Astrocyte of the cerebellum (primary cell): ENCODE results near the gene TRIM17.

Source experiments
- DNase-seq: peaks from one replicate; pipeline ENCODE4 v3.0.0-alpha.2; 2011; ENCODE audit warnings: low read depth
- H3K4me3 ChIP-seq: 2 replicates; pipeline ENCODE4 v1.5.1; 2011; ENCODE audit warnings: mild to moderate bottlenecking, low read depth, low read length, moderate library complexity
- CTCF ChIP-seq: IDR thresholded peaks from 2 replicates; pipeline ENCODE4 v1.5.1; 2012; ENCODE audit warnings: low read length, low read depth, moderate library complexity, mild to moderate bottlenecking; ENCODE audit errors: missing control alignments
- in situ Hi-C: cut with HindIII; loops from 2 replicates; pipeline ENCODE4 v1.10.0; 2017; ENCODE audit warnings: low sequenced_read_pairs

The TRIM17 gene

GRCh38 chr1:228367798-228368791, 48.6 kb downstream of the TRIM17 start:
- no peak overlapping the region for H3K4me3 ChIP-seq
- in situ Hi-C loops = no loop called here
- no peak for TF ChIP-seq CTCF
- no peak for DNase-seq

- in situ Hi-C loops = no loop called here
- no peak overlapping the region for H3K4me3 ChIP-seq
- TF ChIP-seq CTCF = no peak
- DNase-seq = no peak
These were observed 49.6 kb downstream of the TRIM17 start for GRCh38 chr1:228366866-228367741.

GRCh38 chr1:228366062-228366865, 50.4 kb downstream of the TRIM17 start:
- H3K4me3 ChIP-seq = no peak overlapping the region
- no peak for DNase-seq
- in situ Hi-C loops = no loop called here
- TF ChIP-seq CTCF = no peak

GRCh38 chr1:228365271-228366061, 51.2 kb downstream of the TRIM17 start:
- in situ Hi-C loops = no loop called here
- no peak for DNase-seq
- no peak for TF ChIP-seq CTCF
- H3K4me3 ChIP-seq = no peak overlapping the region

GRCh38 chr1:228364706-228365213, 51.9 kb downstream of the TRIM17 start:
- TF ChIP-seq CTCF = no peak
- no peak overlapping the region for H3K4me3 ChIP-seq
- in situ Hi-C loops = no loop called here
- no peak for DNase-seq
